NCI-H146 treated with DMSO at 0.1 percent for 48 hours (cell line): ENCODE measurements around the gene TMEM164.

Experiments
- DNase-seq: peaks from one replicate; lab custom pipeline; 2025; ENCODE audit not compliant: unreplicated experiment; lab: John Stamatoyannopoulos, UW

Gene TMEM164

GRCh38 chrX:110036162-110037033 is 33.5 kb downstream of the TMEM164 start:
- DNase-seq = no peak

DNA sequence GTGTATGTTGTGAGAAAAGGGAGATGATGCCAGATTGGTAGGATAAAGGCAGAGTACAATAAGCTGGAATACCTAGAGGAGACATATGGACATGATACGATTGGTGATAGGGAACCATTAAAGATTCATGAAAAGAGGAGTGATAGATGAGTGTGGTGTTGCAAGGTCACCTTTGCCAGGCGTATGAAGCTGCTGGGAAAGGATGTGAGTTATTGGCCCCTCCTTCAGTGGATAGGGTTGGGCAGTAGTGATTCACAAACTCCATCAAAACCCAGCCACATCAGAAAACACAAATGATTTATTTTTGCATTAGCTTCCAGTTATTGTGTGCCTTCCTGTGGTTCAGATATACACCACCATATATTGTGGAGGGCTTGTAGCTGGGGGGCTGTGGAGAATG is 34.3 kb downstream of the TMEM164 start:
- no peak for DNase-seq

DNA sequence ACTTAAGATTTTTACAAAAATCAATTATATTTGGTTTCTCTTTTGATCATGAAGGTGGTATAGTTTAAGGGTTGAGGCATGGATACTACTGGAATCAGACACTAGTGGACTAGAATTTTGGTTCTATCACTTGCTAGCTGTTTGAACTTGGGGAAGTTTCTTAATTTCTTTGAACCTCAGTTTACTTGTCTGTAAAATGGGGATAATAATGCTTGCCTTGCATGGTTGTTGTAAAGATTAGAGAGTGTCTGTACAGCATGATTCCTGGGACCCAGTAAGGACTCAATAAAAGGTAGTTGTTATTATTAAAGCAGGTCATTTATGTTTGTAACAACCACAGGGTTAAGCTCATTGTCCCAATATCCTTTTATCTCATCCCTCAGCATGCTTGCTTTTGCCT is 36.0 kb downstream of the TMEM164 start:
- no peak for DNase-seq

DNA sequence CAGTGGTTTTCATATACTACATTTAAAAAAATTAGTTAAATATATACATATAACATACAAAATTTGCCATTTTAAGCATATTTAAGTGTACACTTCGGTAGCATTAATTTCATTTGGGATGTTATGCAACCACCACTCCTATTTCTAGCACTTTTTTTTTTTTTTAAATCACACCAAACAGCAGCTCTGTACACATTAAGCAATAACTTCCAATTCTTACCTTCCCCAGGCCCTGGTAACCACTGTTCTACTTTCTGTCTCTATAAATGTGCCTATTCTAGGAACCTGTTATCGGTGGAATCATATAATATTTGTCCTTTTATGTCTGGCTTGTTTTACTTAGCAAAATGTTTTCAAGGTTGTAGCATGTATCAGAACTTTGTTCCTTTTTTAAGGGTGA is 39.1 kb downstream of the TMEM164 start:
- no peak for DNase-seq

DNA sequence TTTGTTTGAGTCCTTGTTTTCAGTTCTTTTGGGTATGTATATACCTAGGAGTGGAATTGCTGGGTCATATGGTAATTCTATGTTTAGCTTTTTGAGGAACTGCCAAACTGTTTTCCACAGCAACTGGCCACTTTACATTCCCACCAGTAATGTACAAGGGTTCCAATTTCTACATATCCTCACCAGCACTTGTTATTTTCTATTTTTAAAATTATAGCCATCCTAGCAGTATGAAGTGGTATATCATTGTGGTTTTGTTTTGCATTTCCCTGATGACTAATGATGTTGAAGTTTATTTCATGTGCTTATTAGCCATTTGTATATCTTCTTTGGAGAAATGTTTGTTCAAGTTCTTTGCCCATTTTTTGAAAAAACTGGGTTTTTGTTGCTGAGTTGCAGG is 39.6 kb downstream of the TMEM164 start:
- no peak for DNase-seq

DNA sequence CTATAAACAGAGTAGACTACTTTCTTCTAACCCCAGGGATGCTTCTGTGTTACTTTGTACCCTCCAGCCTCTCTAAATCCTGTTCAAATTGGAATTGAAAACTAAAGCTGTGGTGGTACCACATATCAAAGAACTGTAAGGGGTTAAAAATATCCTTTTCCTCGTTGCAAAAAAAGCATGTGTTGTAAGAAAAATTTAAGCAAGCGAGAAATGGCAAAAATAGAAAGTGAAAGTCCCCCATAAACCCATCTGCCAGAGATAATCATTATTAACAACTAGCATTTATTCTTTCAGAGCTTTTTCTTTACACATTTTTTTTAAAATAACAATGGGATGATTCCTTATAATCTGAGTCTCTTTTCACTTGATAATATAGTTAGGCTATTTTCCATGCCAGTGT is 40.6 kb downstream of the TMEM164 start:
- DNase-seq = no peak

- DNase-seq = no peak
Observed at GRCh38 chrX:110044346-110045249, 41.7 kb downstream of the TMEM164 start.

DNA sequence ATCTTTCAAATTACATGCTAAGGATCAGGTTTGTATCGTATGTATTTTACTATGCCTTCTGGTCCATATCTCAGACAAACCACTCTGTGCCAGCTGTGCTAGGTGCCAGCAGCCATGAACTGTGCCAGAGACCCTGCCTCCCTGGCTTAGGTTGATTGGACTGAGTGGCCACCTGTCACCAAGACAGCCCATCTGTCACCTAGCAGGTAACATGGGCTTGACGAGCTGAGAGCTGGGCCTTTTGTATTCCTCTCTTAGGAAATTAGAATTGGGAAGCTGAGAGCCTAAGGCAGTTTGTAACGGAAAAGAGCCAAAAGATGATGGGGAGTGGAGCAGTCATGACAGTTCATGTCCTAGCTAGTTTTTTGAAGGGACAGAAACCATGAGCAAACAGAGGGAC is 42.5 kb downstream of the TMEM164 start:
- DNase-seq = no peak

DNA sequence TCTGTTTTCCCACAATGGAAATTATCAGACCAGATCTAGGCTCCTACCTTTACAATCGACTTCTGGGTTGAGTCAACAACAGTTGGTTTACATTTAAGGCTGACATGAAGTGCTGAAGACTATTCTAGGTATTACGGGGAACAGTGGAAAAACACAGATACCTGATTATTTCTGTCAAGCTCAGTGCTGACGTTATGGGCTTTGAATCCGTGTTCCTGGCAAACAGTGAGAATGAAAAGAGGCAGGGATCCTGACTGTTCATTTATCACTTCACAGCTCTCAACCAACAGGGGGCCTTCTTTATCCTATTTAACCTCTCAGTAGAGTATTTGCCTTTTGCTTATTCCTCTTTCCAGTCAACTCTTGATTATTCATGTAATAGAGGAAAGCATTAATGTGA is 43.1 kb downstream of the TMEM164 start:
- DNase-seq = peak; percentile 80

- DNase-seq = peak; percentile 9
Observed at GRCh38 chrX:110046971-110047370, 44.1 kb downstream of the TMEM164 start.

DNA sequence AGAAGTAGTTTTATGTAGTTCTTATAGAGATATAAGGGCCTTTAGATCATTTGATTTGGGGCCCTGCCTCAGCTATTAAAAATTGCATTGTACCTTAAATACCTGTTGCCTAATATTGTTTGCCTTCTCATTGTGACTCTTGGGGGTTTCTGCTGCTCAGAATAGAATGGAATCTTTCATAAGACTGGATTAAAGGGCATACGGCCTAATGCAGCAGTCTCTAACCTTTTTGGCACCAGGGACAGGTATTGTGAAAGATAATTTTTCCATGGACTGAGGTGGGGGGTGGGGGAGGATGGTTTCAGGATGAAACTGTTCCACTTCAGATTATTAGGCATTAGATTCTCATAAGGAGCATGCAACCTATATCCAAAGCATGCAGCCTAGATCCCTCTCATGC is 46.2 kb downstream of the TMEM164 start:
- DNase-seq = no peak

DNA sequence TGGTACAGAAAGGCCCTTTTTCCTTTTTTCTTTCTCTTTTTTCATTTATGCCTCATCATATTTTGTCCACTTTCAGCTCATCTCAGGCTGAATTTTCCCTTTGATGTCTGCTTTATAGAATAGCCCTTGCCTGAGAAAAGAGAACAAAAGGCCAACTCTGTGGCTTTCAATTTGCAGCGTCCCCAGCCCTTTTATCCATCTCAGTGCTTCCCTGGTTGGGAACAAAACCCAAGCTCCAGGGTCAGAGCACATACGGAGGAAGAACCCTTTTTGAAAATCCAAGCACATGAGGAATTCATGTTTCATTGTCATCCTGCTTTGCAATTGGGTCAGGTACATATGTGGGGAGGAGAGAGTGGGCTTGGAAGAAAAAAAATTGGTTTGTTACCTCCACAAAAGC is 47.5 kb downstream of the TMEM164 start:
- DNase-seq = no peak

DNA sequence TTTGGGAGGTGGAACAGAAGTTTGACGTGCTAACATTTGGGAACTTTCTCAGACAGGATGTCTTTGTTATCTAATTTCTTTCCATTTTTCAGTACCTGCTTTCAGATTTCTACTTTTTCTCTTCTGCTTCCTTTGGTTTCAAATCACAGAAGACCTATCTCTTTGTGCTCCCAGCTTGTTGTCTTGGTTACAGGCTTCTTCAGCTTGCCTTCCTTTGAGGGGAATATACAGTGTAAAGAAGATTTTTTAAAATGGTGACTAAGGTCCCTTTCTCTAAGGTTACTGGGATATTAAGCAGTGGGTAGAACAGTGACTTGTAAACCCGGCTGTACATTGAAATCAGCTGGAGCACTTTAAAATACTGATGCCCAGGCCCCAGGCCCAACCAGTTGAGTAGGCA is 48.0 kb downstream of the TMEM164 start:
- DNase-seq = no peak

GRCh38 chrX:110051559-110051958 is 48.6 kb downstream of the TMEM164 start:
- DNase-seq = no peak

- DNase-seq = no peak
Observed at GRCh38 chrX:110052303-110052702, 49.4 kb downstream of the TMEM164 start.

- DNase-seq = no peak
Observed at GRCh38 chrX:110053453-110053852, 50.5 kb downstream of the TMEM164 start.

GRCh38 chrX:110055616-110056015 is 52.7 kb downstream of the TMEM164 start:
- no peak for DNase-seq

- DNase-seq = no peak
Observed at GRCh38 chrX:110056419-110056818, 53.5 kb downstream of the TMEM164 start.

- DNase-seq = no peak
Observed at GRCh38 chrX:110059410-110059809, 56.5 kb downstream of the TMEM164 start.

- DNase-seq = no peak
Observed at GRCh38 chrX:110060317-110060716, 57.4 kb downstream of the TMEM164 start.

- no peak for DNase-seq
Observed at GRCh38 chrX:110060846-110061537, 58.1 kb downstream of the TMEM164 start.
